ENCODE results near the gene CCR7. TPM values are rescaled to one million over a fixed set of nuclear protein-coding genes. Genes with fewer than 3 reads are reported as not detected.

Gene CCR7
- total RNA-seq, 1 experiment from 2014 or later: 0.57 TPM

DNA sequence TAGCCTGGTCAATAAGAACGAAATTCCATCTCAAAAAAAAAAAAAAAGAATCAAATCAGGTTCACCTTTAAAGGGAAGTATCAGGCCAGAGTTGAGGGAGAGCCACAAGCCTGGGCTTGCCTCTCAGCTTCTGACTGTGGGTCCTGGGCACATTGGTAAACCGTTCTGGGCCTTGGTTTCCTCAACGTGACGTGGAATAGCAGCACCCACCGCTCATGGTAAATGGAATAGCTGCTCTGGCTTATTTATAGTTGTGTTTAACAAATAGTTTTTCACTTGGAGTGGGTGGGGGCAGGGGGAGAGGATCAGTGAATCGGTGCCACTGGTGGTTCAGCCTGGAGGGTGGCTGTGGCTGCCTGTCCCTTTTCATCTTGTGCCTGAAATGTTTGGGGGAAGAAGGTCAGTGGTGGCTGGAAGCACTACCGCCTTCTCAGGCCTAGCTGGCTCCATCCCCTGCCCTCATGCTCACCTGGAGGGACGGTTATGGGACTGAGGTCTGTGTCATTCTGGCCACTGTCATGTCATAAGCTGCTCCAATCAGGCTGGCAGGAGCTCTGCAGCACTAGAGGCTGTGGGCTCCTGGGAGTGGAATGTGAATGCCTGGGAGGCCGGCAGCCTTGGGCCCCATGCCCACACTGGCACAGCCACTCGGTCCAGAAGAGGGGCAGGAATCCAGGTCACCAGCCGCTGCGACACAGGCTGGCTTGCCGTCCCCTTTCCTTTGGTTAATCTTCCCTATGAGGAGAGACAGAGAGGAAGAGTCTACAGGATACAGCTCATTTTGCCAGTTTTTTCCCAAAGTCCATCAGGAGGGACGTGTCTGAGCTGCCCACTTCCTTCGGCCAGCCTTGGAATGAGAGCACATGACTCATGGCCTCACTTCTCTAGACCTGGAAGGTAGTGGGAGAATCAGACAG is 27.0 kb downstream of the CCR7 start:
- H3K4me1 Mint-ChIP-seq: peaks cover 20% of the 10 kb centered on the region
- H3K27ac Mint-ChIP-seq: no peak overlapping the region
- no peak overlapping the region for H3K4me3 Mint-ChIP-seq
- DNase-seq (ENCODE audit: low spot score) (no peak), ATAC-seq (no peak)
- TF ChIP-seq, protein P1, sequence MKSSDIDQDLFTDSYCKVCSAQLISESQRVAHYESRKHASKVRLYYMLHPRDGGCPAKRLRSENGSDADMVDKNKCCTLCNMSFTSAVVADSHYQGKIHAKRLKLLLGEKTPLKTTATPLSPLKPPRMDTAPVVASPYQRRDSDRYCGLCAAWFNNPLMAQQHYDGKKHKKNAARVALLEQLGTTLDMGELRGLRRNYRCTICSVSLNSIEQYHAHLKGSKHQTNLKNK (CRISPR knock-in tag; IDR thresholded peaks at IDR 0.05): no peak
- TF ChIP-seq ETV6 (CRISPR knock-in tag; IDR thresholded peaks at IDR 0.05): no peak
- no peak for TF ChIP-seq TP53 (CRISPR knock-in tag; IDR thresholded peaks at IDR 0.05)
- no peak for TF ChIP-seq GTF2I (CRISPR knock-in tag; conservative IDR thresholded peaks at IDR 0.05)
- no peak for TF ChIP-seq ZNF416 (CRISPR knock-in tag; IDR thresholded peaks at IDR 0.05)
- TF ChIP-seq FOXK1 (CRISPR knock-in tag; IDR thresholded peaks at IDR 0.05): no peak
- TF ChIP-seq ZNF219 (CRISPR knock-in tag; IDR thresholded peaks at IDR 0.05; ENCODE audit: borderline replicate concordance): no peak
- TF ChIP-seq, protein P2, sequence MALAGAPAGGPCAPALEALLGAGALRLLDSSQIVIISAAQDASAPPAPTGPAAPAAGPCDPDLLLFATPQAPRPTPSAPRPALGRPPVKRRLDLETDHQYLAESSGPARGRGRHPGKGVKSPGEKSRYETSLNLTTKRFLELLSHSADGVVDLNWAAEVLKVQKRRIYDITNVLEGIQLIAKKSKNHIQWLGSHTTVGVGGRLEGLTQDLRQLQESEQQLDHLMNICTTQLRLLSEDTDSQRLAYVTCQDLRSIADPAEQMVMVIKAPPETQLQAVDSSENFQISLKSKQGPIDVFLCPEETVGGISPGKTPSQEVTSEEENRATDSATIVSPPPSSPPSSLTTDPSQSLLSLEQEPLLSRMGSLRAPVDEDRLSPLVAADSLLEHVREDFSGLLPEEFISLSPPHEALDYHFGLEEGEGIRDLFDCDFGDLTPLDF (CRISPR knock-in tag; IDR thresholded peaks at IDR 0.05): no peak
- TF ChIP-seq RORB (CRISPR knock-in tag; IDR thresholded peaks at IDR 0.05): no peak
- TF ChIP-seq, protein P3, sequence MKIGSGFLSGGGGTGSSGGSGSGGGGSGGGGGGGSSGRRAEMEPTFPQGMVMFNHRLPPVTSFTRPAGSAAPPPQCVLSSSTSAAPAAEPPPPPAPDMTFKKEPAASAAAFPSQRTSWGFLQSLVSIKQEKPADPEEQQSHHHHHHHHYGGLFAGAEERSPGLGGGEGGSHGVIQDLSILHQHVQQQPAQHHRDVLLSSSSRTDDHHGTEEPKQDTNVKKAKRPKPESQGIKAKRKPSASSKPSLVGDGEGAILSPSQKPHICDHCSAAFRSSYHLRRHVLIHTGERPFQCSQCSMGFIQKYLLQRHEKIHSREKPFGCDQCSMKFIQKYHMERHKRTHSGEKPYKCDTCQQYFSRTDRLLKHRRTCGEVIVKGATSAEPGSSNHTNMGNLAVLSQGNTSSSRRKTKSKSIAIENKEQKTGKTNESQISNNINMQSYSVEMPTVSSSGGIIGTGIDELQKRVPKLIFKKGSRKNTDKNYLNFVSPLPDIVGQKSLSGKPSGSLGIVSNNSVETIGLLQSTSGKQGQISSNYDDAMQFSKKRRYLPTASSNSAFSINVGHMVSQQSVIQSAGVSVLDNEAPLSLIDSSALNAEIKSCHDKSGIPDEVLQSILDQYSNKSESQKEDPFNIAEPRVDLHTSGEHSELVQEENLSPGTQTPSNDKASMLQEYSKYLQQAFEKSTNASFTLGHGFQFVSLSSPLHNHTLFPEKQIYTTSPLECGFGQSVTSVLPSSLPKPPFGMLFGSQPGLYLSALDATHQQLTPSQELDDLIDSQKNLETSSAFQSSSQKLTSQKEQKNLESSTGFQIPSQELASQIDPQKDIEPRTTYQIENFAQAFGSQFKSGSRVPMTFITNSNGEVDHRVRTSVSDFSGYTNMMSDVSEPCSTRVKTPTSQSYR (CRISPR knock-in tag; IDR thresholded peaks at IDR 0.05): no peak
- TF ChIP-seq CBFB (CRISPR knock-in tag; IDR thresholded peaks at IDR 0.05; ENCODE audit: low read depth): no peak
- TF ChIP-seq IRF2 (CRISPR knock-in tag; IDR thresholded peaks at IDR 0.05; ENCODE audit: borderline replicate concordance, low read depth): no peak
- TF ChIP-seq, protein P4, sequence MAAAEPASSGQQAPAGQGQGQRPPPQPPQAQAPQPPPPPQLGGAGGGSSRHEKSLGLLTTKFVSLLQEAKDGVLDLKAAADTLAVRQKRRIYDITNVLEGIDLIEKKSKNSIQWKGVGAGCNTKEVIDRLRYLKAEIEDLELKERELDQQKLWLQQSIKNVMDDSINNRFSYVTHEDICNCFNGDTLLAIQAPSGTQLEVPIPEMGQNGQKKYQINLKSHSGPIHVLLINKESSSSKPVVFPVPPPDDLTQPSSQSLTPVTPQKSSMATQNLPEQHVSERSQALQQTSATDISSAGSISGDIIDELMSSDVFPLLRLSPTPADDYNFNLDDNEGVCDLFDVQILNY (CRISPR knock-in tag; IDR thresholded peaks at IDR 0.05): no peak
- TF ChIP-seq KAT7 (CRISPR knock-in tag; IDR thresholded peaks at IDR 0.05; ENCODE audit: borderline replicate concordance): no peak
- TF ChIP-seq, protein P5, sequence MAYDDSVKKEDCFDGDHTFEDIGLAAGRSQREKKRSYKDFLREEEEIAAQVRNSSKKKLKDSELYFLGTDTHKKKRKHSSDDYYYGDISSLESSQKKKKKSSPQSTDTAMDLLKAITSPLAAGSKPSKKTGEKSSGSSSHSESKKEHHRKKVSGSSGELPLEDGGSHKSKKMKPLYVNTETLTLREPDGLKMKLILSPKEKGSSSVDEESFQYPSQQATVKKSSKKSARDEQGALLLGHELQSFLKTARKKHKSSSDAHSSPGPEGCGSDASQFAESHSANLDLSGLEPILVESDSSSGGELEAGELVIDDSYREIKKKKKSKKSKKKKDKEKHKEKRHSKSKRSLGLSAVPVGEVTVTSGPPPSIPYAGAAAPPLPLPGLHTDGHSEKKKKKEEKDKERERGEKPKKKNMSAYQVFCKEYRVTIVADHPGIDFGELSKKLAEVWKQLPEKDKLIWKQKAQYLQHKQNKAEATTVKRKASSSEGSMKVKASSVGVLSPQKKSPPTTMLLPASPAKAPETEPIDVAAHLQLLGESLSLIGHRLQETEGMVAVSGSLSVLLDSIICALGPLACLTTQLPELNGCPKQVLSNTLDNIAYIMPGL (CRISPR knock-in tag; IDR thresholded peaks at IDR 0.05): no peak
- TF ChIP-seq NFE2L1 (CRISPR knock-in tag; IDR thresholded peaks at IDR 0.05): no peak
- TF ChIP-seq NFYB (CRISPR knock-in tag; conservative IDR thresholded peaks at IDR 0.05; ENCODE audit: low read depth): no peak
- TF ChIP-seq, protein P6, sequence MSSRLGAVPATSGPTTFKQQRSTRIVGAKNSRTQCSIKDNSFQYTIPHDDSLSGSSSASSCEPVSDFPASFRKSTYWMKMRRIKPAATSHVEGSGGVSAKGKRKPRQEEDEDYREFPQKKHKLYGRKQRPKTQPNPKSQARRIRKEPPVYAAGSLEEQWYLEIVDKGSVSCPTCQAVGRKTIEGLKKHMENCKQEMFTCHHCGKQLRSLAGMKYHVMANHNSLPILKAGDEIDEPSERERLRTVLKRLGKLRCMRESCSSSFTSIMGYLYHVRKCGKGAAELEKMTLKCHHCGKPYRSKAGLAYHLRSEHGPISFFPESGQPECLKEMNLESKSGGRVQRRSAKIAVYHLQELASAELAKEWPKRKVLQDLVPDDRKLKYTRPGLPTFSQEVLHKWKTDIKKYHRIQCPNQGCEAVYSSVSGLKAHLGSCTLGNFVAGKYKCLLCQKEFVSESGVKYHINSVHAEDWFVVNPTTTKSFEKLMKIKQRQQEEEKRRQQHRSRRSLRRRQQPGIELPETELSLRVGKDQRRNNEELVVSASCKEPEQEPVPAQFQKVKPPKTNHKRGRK (CRISPR knock-in tag; IDR thresholded peaks at IDR 0.05; ENCODE audit: borderline replicate concordance): no peak
- TF ChIP-seq NFATC4 (CRISPR knock-in tag; IDR thresholded peaks at IDR 0.05): no peak
- TF ChIP-seq SMAD4 (CRISPR knock-in tag; IDR thresholded peaks at IDR 0.05): no peak
- ChIA-PET CTCF (interaction anchor here (1.0 to 9.6 kb wide), 9 partner anchors 10 to 183 kb away, joined by 3 to 127 read pairs (median 8); no protein-coding TSS in a partner anchor), POLR2A (interaction anchor here (0.6 kb wide), 1 partner anchor 48 kb away, joined by 3 read pairs; no protein-coding TSS in a partner anchor)
- H3K9me3 Mint-ChIP-seq: no peaks in the 10 kb centered on the region
- H3K36me3 Mint-ChIP-seq: no peaks in the 10 kb centered on the region
- no peaks in the 10 kb centered on the region; the same call in 1 of the 2 replicates for H3K27me3 Mint-ChIP-seq (ENCODE audit: low read depth)
